Tibial nerve (tissue), 4 donors: ENCODE data around the gene CTLA4. TPM values are rescaled to one million over a fixed set of nuclear protein-coding genes. Genes with fewer than 3 reads are reported as not detected.

Source experiments
- DNase-seq, 2 donors: peaks; one replicate each; pipeline ENCODE4 v3.0.0-alpha.2; 2019; ENCODE audit warnings: low spot score in 2 of 2
- H3K27ac ChIP-seq, 4 donors: fragments of 200-600 bp; sonication (generic) in 3 of 4; one replicate each; pipeline ENCODE4 v1.5.1; 2017 to 2019; ENCODE audit warnings: mild to moderate bottlenecking in 1 of 4
- H3K27me3 ChIP-seq, 2 donors: fragments of 200-600 bp; sonication (generic) in 1 of 2; one replicate each; pipeline versions ENCODE4 v1.5.1 to v1.6.0; 2017 to 2019
- H3K36me3 ChIP-seq, 3 donors: fragments of 200-600 bp; sonication (generic); one replicate each; pipeline ENCODE4 v1.5.1; 2018 to 2019
- H3K4me1 ChIP-seq, 4 donors: fragments of 200-600 bp; sonication (generic) in 3 of 4; one replicate each; pipeline ENCODE4 v1.5.1; 2017 to 2019
- H3K4me3 ChIP-seq, 4 donors: fragments of 200-600 bp; sonication (generic) in 3 of 4; one replicate each; pipeline ENCODE4 v1.5.1; 2017 to 2019; ENCODE audit warnings: mild to moderate bottlenecking in 1 of 4, moderate library complexity in 1 of 4
- H3K9me3 ChIP-seq, 4 donors: fragments of 200-600 bp; sonication (generic) in 3 of 4; one replicate each; pipeline ENCODE4 v1.5.1; 2017 to 2019
- EP300 ChIP-seq, 2 donors: sonication (generic); formaldehyde crosslinking; IDR thresholded peaks; one replicate each; pipeline ENCODE4 v1.6.1; 2017; ENCODE audit warnings: antibody characterized with exemption in 2 of 2, mild to moderate bottlenecking in 1 of 2
- POLR2A ChIP-seq, 2 donors: fragments of 450-650 bp; IDR thresholded peaks; one replicate each; pipeline ENCODE4 v1.6.1; 2017; ENCODE audit warnings: antibody characterized with exemption in 2 of 2, mild to moderate bottlenecking in 2 of 2, moderate library complexity in 2 of 2
- WGBS, 2 donors: methylation state at CpG; one replicate each; pipeline ENCODE4 v1.1.5; 2018; 5-methylcytosine and 5-hydroxymethylcytosine counted together
- total RNA-seq, 4 donors: library from RNA; depleted of rRNA; stranded (reverse); fragments of >200 nt; gene quantifications; one replicate each; pipeline ENCODE4 v1.1.0, GENCODE V29; 2016
- TF ChIP-seq, protein P1 (sequence below), 5 experiments: fragments of 200-600 bp in 3 of 5; fragments of 450-650 bp in 2 of 5; sonication (generic) in 3 of 5; IDR thresholded peaks; one replicate each; pipeline ENCODE4 v1.5.1; 2016 to 2019; ENCODE audit warnings: antibody characterized with exemption in 5 of 5, mild to moderate bottlenecking in 3 of 5, moderate library complexity in 2 of 5

CTLA4 gene
- total RNA-seq, 4 donors from 2014 or later = not detected

DNA sequence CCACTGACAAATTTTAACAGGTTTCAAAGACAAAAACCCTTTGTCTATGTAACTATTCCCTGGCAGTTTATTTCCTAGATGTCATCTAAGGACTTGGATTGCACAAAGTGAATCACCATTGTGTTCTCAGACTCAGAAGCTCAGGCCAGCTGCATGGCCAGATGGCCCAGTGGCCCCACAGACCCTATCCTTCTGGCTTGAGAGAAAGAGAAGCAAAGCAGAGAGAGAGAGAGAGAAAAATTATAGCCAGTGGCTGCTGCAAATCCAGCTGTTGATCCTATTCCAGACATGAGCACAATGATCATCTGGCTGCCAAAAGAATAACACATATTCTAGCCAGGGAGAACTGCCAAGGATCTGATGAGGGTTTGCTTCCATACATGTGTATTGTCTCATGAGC is 25.8 kb downstream of the CTLA4 start:
- H3K9me3 ChIP-seq = no peaks in the 10 kb centered on the region
- no peaks in the 10 kb centered on the region for H3K36me3 ChIP-seq
- TF ChIP-seq, protein P1, sequence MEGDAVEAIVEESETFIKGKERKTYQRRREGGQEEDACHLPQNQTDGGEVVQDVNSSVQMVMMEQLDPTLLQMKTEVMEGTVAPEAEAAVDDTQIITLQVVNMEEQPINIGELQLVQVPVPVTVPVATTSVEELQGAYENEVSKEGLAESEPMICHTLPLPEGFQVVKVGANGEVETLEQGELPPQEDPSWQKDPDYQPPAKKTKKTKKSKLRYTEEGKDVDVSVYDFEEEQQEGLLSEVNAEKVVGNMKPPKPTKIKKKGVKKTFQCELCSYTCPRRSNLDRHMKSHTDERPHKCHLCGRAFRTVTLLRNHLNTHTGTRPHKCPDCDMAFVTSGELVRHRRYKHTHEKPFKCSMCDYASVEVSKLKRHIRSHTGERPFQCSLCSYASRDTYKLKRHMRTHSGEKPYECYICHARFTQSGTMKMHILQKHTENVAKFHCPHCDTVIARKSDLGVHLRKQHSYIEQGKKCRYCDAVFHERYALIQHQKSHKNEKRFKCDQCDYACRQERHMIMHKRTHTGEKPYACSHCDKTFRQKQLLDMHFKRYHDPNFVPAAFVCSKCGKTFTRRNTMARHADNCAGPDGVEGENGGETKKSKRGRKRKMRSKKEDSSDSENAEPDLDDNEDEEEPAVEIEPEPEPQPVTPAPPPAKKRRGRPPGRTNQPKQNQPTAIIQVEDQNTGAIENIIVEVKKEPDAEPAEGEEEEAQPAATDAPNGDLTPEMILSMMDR (IDR thresholded peaks at IDR 0.05) = no peak
- TF ChIP-seq POLR2A (IDR thresholded peaks at IDR 0.05) (no peak), EP300 (IDR thresholded peaks at IDR 0.05) (no peak)
- DNase-seq = no peak
- peaks cover 0 to 5% (median 0%) of the 10 kb centered on the region in 4 donors for H3K4me1 ChIP-seq
- no peak overlapping the region for H3K4me3 ChIP-seq
- H3K27me3 ChIP-seq = no peaks in the 10 kb centered on the region
- no peak overlapping the region for H3K27ac ChIP-seq

DNA sequence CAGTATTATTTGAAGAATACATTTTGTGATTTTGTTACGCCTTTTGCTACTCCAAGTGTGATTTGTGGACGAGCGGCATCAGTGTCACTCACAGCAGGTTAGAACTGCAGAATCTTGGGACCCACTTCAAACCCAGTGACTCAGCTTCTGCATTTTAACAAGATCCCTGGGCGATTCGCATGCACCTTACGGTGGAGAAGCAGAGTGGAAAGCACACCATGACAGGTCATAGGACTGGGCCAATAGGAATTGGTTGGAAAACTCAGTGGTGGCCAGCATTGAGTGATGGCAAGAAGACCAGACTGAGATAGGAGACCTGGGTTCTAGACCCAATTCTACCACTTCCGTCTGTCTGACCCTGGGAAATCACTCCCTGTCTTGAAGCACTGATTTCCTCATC is 26.3 kb downstream of the CTLA4 start:
- WGBS, 2 donors = 76 to 78% methylated on average over 7 of the region's 7 CpGs
- DNase-seq = no peak
- H3K4me1 ChIP-seq = peaks cover 0 to 5% (median 0%) of the 10 kb centered on the region in 4 donors

DNA sequence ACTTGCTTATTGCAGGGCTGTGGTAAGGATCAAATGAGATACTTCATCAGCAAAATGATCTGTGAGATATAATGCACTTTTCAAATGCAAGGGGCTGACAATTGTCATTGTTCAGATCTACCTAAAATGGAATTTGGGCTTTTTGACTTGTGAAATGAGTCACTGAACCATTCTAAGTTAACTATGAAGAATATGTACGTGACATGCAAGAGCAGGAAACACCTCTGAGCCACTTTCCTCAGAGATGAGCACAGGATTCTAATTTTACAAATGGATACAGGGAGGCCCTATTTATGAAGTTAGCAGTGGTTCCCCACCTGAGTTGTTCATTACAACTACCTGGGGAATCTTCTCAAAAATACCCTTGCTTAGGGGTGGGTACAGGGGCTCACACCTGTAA is 26.7 kb downstream of the CTLA4 start:
- Histone ChIP-seq H3K4me3 (no peak overlapping the region), H3K4me1 (peaks cover 0 to 5% (median 0%) of the 10 kb centered on the region in 4 donors), H3K27ac (no peak overlapping the region)

More for the DNA sequence above, 26.3 kb downstream of the CTLA4 start:
- H3K9me3 ChIP-seq = no peaks in the 10 kb centered on the region
- no peak overlapping the region for H3K4me3 ChIP-seq
- no peaks in the 10 kb centered on the region for H3K27me3 ChIP-seq
- no peak overlapping the region for H3K27ac ChIP-seq
- no peaks in the 10 kb centered on the region for H3K36me3 ChIP-seq
- no peak for TF ChIP-seq POLR2A (IDR thresholded peaks at IDR 0.05)
- TF ChIP-seq, protein P1 (IDR thresholded peaks at IDR 0.05) = no peak
- no peak for TF ChIP-seq EP300 (IDR thresholded peaks at IDR 0.05)

DNA sequence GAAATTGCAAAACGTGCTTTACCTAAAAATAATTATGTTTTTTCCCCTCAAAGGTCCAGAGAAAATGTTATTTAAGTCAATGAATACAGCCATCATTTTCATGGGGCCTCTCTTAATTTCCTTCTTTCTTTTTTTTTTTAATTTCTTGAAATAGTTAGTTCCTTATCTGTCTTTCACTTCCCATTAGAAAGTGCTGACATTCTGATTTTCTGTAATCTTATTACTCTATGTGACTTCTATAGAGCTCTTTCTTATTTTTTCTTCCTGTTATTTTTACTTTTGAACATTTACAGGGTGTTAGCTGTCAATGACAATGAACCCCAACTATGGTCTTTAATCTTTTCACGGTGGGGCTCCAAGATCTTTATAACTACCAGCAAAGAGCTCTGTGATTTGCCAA is 30.0 kb downstream of the CTLA4 start:
- peaks cover 0 to 5% (median 0%) of the 10 kb centered on the region in 4 donors for H3K4me1 ChIP-seq
- TF ChIP-seq EP300 (IDR thresholded peaks at IDR 0.05) (peak in 1 of 2 donors; percentile 29), POLR2A (IDR thresholded peaks at IDR 0.05) (no peak)
- no peaks in the 10 kb centered on the region for H3K27me3 ChIP-seq
- peaks cover 0 to 17% (median 4%) of the 10 kb centered on the region in 4 donors for H3K9me3 ChIP-seq
- H3K27ac ChIP-seq = peak overlapping the region in 1 of 4 donors; percentile 53
- WGBS, 2 donors = 55 to 57% methylated on average over 2 of the region's 2 CpGs
- no peak for DNase-seq
- H3K36me3 ChIP-seq = no peaks in the 10 kb centered on the region
- H3K4me3 ChIP-seq = no peak overlapping the region

More for the DNA sequence above, 26.7 kb downstream of the CTLA4 start:
- no peaks in the 10 kb centered on the region for H3K9me3 ChIP-seq
- WGBS, 2 donors = 88 to 100% methylated on average over 1 of the region's 1 CpG
- H3K36me3 ChIP-seq = no peaks in the 10 kb centered on the region
- no peak for DNase-seq
- TF ChIP-seq POLR2A (IDR thresholded peaks at IDR 0.05) (no peak), EP300 (IDR thresholded peaks at IDR 0.05) (no peak)
- TF ChIP-seq, protein P1 (IDR thresholded peaks at IDR 0.05) = no peak
- H3K27me3 ChIP-seq = no peaks in the 10 kb centered on the region

DNA sequence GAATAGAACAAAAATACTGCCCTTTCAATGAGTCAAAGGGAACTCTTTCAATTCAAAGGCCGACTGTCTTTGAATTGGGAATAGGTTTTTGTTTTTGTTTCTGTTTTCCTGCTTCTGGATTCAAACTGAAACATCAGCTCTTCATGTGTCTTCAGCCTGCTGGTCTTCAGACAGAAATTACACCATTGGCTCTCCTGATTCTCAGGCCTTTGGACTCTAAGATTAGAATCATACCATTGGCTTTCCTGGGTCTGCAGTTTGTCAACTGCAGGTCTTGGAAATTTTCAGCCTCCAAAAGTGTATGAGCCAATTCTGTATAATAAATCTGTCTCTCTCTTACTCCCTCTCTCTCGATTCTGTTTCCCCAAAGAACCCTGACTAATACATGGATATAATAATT is 31.1 kb downstream of the CTLA4 start:
- TF ChIP-seq EP300 (IDR thresholded peaks at IDR 0.05) = no peak
- Histone ChIP-seq H3K27me3 (no peaks in the 10 kb centered on the region), H3K36me3 (no peaks in the 10 kb centered on the region), H3K4me1 (no peaks in the 10 kb centered on the region), H3K9me3 (peaks cover 0 to 24% (median 4%) of the 10 kb centered on the region in 4 donors), H3K4me3 (no peak overlapping the region), H3K27ac (no peak overlapping the region)
- no peak for DNase-seq
- 50 to 66% methylated on average over 2 of the region's 2 CpGs for WGBS, 2 donors

DNA sequence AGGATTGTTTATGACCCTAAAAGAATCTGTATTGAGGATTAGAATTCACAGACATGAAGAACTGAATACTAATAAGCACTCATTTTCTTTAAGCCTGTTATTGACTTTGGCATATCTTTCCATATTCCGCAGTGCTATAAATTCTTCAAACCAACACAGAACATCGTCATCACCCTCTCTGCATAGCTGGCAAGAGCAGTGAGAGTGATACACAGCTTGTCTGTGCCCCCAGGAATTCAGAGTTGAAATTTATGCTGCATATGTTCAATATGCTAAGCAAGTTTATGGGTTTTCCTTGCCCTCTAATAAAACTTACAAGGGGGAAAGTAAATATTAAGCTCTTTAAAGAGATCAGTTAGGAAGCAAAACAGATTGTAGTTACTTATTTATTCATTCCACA is 32.7 kb downstream of the CTLA4 start:
- Histone ChIP-seq H3K27ac (no peak overlapping the region), H3K4me1 (no peaks in the 10 kb centered on the region), H3K9me3 (peaks cover 0 to 24% (median 4%) of the 10 kb centered on the region in 4 donors), H3K27me3 (no peaks in the 10 kb centered on the region), H3K36me3 (no peaks in the 10 kb centered on the region), H3K4me3 (no peak overlapping the region)
- no peak for DNase-seq
- TF ChIP-seq EP300 (IDR thresholded peaks at IDR 0.05) (no peak), POLR2A (IDR thresholded peaks at IDR 0.05) (no peak)
- TF ChIP-seq, protein P1 (IDR thresholded peaks at IDR 0.05) = no peak
- 31 to 34% methylated on average over 2 of the region's 2 CpGs for WGBS, 2 donors
